OCI-LY7 (cell line): ENCODE data around the gene OR10V1.

Experiments used
- EZH2phosphoT487 ChIP-seq: fragments of 200-600 bp; sonication (generic); IDR thresholded peaks from 2 replicates; pipeline ENCODE4 v1.6.1; 2018; ENCODE audit warnings: low read depth, borderline replicate concordance, mild to moderate bottlenecking, mixed run types, antibody characterized with exemption, low read length, moderate library complexity, mixed read lengths
- TF ChIP-seq, protein P1 (sequence below): fragments of 200-600 bp; sonication (generic); conservative IDR thresholded peaks from 2 replicates; pipeline ENCODE4 v1.5.1; 2014; ENCODE audit warnings: mild to moderate bottlenecking, antibody characterized with exemption, low read length, moderate library complexity, mixed read lengths

DNA sequence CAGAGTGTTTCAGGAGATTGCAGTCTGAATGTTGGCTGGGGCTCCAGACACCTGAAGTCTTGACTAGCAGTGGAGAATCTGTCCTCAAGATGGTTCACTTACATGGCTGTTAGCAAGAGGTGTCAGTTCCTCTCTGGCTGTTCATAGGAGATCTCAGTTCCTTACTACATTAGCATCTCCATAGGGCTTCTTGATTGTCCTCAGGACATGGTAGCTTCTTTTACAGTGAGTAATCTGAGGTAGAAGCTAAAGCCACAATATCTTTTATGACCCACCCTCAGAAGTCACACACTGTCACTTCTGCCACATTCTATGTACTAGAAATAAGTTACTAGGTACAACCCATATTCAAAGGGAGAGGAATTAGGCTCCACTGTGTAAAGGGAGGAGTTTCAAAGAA is 34.3 kb downstream of the OR10V1 start:
- TF ChIP-seq, protein P1, sequence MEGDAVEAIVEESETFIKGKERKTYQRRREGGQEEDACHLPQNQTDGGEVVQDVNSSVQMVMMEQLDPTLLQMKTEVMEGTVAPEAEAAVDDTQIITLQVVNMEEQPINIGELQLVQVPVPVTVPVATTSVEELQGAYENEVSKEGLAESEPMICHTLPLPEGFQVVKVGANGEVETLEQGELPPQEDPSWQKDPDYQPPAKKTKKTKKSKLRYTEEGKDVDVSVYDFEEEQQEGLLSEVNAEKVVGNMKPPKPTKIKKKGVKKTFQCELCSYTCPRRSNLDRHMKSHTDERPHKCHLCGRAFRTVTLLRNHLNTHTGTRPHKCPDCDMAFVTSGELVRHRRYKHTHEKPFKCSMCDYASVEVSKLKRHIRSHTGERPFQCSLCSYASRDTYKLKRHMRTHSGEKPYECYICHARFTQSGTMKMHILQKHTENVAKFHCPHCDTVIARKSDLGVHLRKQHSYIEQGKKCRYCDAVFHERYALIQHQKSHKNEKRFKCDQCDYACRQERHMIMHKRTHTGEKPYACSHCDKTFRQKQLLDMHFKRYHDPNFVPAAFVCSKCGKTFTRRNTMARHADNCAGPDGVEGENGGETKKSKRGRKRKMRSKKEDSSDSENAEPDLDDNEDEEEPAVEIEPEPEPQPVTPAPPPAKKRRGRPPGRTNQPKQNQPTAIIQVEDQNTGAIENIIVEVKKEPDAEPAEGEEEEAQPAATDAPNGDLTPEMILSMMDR = no peak
- TF ChIP-seq EZH2phosphoT487 = no peak
